Calu3 (cell line): ENCODE results near the gene GRIK4. TPM values are rescaled to one million over a fixed set of nuclear protein-coding genes. Genes with fewer than 3 reads are reported as not detected.
A peak's percentile ranks its signal among the peaks of the same experiment; 100 is the strongest.

ENCODE experiments used
- BruUV-seq: library from RNA; stranded (reverse); fragments of 400-500 nt; replicated peaks from 2 replicates; lab custom pipeline; 2021; lab: Mats Ljungman, UMichigan
- CTCF ChIA-PET: fragments of 300-600 bp; sonication (Branson Sonifier 250); formaldehyde crosslinking; loops from one replicate; lab custom pipeline; 2022; ENCODE audit warnings: antibody characterized with exemption; lab: Charles Lee
- DNase-seq: peaks from one replicate; pipeline ENCODE4 v3.0.0; 2022
- H3K27ac Mint-ChIP-seq: one replicate; pipeline ENCODE4 v1.8.0; 2022; ENCODE audit warnings: mixed read lengths; ENCODE audit not compliant: unreplicated experiment
- H3K27me3 Mint-ChIP-seq: one replicate; pipeline ENCODE4 v1.8.0; 2022; ENCODE audit warnings: mixed read lengths; ENCODE audit not compliant: unreplicated experiment
- H3K36me3 Mint-ChIP-seq: one replicate; pipeline ENCODE4 v1.8.0; 2022; ENCODE audit warnings: mild to moderate bottlenecking, moderate library complexity, mixed read lengths; ENCODE audit not compliant: insufficient read depth, unreplicated experiment
- H3K4me1 Mint-ChIP-seq: one replicate; pipeline ENCODE4 v1.8.0; 2022; ENCODE audit warnings: mild to moderate bottlenecking, low read depth, mixed read lengths; ENCODE audit not compliant: unreplicated experiment
- H3K4me3 Mint-ChIP-seq: one replicate; pipeline ENCODE4 v1.8.0; 2022; ENCODE audit warnings: mild to moderate bottlenecking, low read depth, moderate library complexity, mixed read lengths; ENCODE audit not compliant: unreplicated experiment
- H3K9me3 Mint-ChIP-seq: one replicate; pipeline ENCODE4 v1.8.0; 2022; ENCODE audit warnings: low read depth, mixed read lengths; ENCODE audit not compliant: unreplicated experiment
- intact Hi-C: fragments of 100-400 bp; cut with micrococcal nuclease; formaldehyde crosslinking; loops from one replicate; pipeline ENCODE4 v1.10.0; 2022; ENCODE audit not compliant: unreplicated experiment
- total RNA-seq: library from RNA; stranded (reverse); gene quantifications from 2 replicates; pipeline ENCODE4 v1.2.3, GENCODE V29; 2022
- TF ChIP-seq, protein P1 (sequence below): fragments of 200-600 bp; IDR thresholded peaks from one replicate; pipeline ENCODE4 v1.8.0; 2022; ENCODE audit warnings: antibody characterized with exemption; ENCODE audit not compliant: unreplicated experiment

GRIK4 gene
- total RNA-seq, 1 experiment from 2014 or later = not detected

DNA sequence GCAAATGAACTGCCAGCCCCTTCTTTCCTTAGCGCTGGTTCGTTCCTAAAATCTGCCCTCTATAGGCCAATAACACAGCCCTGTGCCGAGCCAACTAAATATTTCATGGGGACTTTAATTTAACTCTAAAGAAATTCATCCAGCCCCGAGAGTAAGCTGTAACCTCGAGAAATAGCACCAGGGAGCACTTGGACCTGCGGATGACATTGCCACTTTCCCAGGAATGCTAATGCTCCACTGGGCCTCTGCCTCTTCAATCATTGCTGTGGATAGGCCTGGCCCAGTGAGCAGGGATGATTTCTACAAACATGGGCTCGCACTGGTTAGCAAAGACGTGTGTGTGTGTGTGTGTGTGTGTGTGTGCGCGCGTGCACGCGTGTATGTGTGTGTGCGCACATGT, 417.1 kb downstream of the GRIK4 start:
- H3K27ac Mint-ChIP-seq = no peak overlapping the region
- DNase-seq = no peak
- TF ChIP-seq, protein P1, sequence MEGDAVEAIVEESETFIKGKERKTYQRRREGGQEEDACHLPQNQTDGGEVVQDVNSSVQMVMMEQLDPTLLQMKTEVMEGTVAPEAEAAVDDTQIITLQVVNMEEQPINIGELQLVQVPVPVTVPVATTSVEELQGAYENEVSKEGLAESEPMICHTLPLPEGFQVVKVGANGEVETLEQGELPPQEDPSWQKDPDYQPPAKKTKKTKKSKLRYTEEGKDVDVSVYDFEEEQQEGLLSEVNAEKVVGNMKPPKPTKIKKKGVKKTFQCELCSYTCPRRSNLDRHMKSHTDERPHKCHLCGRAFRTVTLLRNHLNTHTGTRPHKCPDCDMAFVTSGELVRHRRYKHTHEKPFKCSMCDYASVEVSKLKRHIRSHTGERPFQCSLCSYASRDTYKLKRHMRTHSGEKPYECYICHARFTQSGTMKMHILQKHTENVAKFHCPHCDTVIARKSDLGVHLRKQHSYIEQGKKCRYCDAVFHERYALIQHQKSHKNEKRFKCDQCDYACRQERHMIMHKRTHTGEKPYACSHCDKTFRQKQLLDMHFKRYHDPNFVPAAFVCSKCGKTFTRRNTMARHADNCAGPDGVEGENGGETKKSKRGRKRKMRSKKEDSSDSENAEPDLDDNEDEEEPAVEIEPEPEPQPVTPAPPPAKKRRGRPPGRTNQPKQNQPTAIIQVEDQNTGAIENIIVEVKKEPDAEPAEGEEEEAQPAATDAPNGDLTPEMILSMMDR = no peak
- H3K27me3 Mint-ChIP-seq = peaks cover 32% of the 10 kb centered on the region
- CTCF ChIA-PET = interaction anchor here (0.7 kb wide), 3 partner anchors 108 to 535 kb away, joined by 3 to 5 read pairs (median 3); no protein-coding TSS in a partner anchor
- no peaks in the 10 kb centered on the region for H3K9me3 Mint-ChIP-seq
- no peaks in the 10 kb centered on the region for H3K36me3 Mint-ChIP-seq
- no peaks in the 10 kb centered on the region for H3K4me1 Mint-ChIP-seq
- intact Hi-C loops = no loop called here
- no peak overlapping the region for H3K4me3 Mint-ChIP-seq
- no TSS peak for BruUV-seq

DNA sequence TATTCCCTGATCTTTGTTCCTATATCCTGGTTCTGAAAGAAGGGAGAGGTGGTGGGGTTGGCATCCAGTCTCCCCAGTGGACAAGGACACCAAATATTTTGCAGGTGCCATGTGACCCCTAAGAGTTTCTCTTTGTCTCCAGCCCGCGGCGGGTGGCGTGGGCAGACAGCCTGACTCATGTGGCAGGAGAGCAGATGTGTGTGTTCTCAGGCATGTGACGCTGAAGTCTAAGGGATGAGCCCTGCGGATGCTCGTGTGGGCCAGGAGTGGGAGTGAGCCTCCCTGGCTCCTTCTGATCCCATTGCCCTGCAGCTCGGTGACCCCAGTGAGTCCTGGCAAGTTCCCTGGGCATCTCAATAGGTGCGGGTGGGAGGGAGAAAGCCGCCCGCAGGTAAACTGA, 417.5 kb downstream of the GRIK4 start:
- H3K36me3 Mint-ChIP-seq = no peaks in the 10 kb centered on the region
- CTCF ChIA-PET = interaction anchor here (0.7 kb wide), 1 partner anchor 244 kb away, joined by 3 read pairs; no protein-coding TSS in a partner anchor
- no TSS peak for BruUV-seq
- H3K4me1 Mint-ChIP-seq = no peaks in the 10 kb centered on the region
- H3K4me3 Mint-ChIP-seq = no peak overlapping the region
- no peak for DNase-seq
- TF ChIP-seq, protein P1 = no peak
- H3K27ac Mint-ChIP-seq = no peak overlapping the region
- no peaks in the 10 kb centered on the region for H3K9me3 Mint-ChIP-seq
- intact Hi-C loops = no loop called here
- H3K27me3 Mint-ChIP-seq = peaks cover 32% of the 10 kb centered on the region

DNA sequence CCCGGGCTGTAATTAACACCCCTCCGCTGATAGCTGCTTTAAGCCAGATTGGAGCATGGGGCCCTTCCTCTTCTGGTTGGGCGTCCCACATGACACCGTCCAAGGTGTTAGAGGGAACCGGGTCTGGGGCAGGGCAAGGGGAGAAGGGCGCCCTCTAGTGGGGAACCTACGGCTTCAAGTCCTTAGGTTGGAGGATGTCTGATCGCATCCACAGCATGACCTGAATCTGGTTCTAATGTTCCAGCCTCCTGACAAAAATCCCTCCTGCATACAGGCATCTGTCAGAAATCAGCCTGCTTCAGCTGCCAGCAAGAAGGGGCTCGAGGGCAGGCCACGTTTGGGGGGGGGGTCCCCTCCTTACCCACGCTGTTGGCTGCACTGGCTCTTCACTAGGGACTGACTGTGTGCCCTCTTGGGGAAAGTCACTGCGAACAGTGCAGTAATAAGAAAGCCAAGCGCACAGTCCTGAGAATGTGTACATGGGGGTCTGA, 418.2 kb downstream of the GRIK4 start:
- no TSS peak for BruUV-seq
- no peaks in the 10 kb centered on the region for H3K4me1 Mint-ChIP-seq
- TF ChIP-seq, protein P1 = no peak
- intact Hi-C loops = loop anchor here (10.0 kb wide), 2 partner anchors 185 to 265 kb away; no protein-coding TSS in a partner anchor
- CTCF ChIA-PET = interaction anchor here (0.5 kb wide), 1 partner anchor 15 kb away, joined by 3 read pairs; no protein-coding TSS in a partner anchor
- no peak overlapping the region for H3K4me3 Mint-ChIP-seq
- H3K9me3 Mint-ChIP-seq = no peaks in the 10 kb centered on the region
- DNase-seq = peak; percentile 40
- no peaks in the 10 kb centered on the region for H3K36me3 Mint-ChIP-seq
- no peak overlapping the region for H3K27ac Mint-ChIP-seq
- H3K27me3 Mint-ChIP-seq = peaks cover 32% of the 10 kb centered on the region

DNA sequence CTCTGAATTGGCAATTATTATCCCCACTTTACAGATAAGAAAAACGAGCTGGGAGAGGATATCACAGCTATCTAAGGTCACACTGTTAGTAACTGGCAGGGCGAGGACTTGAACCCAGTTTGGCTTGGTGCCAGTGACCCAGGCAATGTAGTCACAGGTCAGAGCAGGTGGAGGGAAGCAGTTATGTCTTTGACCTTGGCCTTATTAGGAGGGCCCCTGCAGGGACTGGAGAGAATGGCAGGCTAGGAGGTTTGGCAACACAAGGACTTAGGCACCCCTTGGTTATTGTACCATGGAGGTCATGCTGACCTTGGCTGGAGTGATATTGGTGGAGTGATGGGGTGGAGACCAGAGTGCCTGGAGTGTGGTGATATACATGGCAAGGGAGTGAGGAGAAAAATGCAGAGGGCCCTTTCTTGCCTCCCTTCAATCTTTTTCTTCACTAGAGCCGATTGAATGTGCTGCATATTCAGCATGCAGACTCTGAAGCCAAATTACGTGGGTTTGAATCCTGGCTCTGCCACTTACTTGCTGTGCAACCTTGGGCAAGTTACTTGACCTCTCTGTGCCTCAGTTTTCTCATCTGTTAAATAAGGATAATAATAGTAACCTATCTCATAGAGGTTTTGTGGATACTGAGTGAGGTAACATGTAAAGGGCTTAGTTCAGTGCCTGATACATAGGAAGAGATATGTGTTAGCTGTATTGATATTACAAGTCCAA, 419.7 kb downstream of the GRIK4 start:
- Mint-ChIP-seq H3K27me3 (peaks cover 32% of the 10 kb centered on the region), H3K4me3 (no peak overlapping the region), H3K36me3 (no peaks in the 10 kb centered on the region), H3K4me1 (no peaks in the 10 kb centered on the region), H3K9me3 (no peaks in the 10 kb centered on the region), H3K27ac (no peak overlapping the region)
- BruUV-seq = no TSS peak
- TF ChIP-seq, protein P1 = no peak
- CTCF ChIA-PET = no interaction called here
- intact Hi-C loops = loop anchor here (10.0 kb wide), 2 partner anchors 184 to 264 kb away; no protein-coding TSS in a partner anchor
- DNase-seq = no peak
